GM19468 (cell line): ENCODE results near the gene DMP1.
A peak's percentile ranks its signal among the peaks of the same experiment; 100 is the strongest.

Experiments used
- ATAC-seq: cut with Tn5 transposase; IDR thresholded peaks from one replicate; pipeline ENCODE4 v1.9.1; 2021; ENCODE audit warnings: mild to moderate bottlenecking, moderate library complexity, moderate number of reproducible peaks; ENCODE audit not compliant: unreplicated experiment; ENCODE audit errors: extremely low read depth

Gene DMP1

GRCh38 chr4:87649980-87650379 is at the start of gene DMP1:
TSS of gene DMP1 (plus strand) at chr4:87650280. CDS start at chr4:87656493, 6,213 bp downstream.
- no peak for ATAC-seq

GRCh38 chr4:87601361-87601760 is 48.7 kb upstream of the DMP1 start:
- ATAC-seq = no peak

- ATAC-seq = no peak
These were observed 41.9 kb upstream of the DMP1 start, which contains the start of gene DSPP for GRCh38 chr4:87608229-87608628. TSS of gene DSPP (plus strand) at chr4:87608529. CDS start at chr4:87610909, 2,380 bp downstream.

GRCh38 chr4:87614292-87614890 is 35.7 kb upstream of the DMP1 start:
- ATAC-seq = no peak

- ATAC-seq = no peak
These were observed 33.8 kb upstream of the DMP1 start for GRCh38 chr4:87616268-87616667.

GRCh38 chr4:87620086-87620485 is 30.0 kb upstream of the DMP1 start:
- no peak for ATAC-seq

- no peak for ATAC-seq
These were observed 29.6 kb upstream of the DMP1 start for GRCh38 chr4:87620491-87620890.

GRCh38 chr4:87622303-87622702 is 27.8 kb upstream of the DMP1 start:
- no peak for ATAC-seq

- ATAC-seq = peak; percentile 39
These were observed 25.4 kb upstream of the DMP1 start for GRCh38 chr4:87624698-87625097.

GRCh38 chr4:87631668-87632067 is 18.4 kb upstream of the DMP1 start:
- no peak for ATAC-seq

- no peak for ATAC-seq
These were observed 17.6 kb upstream of the DMP1 start for GRCh38 chr4:87632469-87632868.

GRCh38 chr4:87633243-87633642 is 16.8 kb upstream of the DMP1 start:
- ATAC-seq = no peak

GRCh38 chr4:87644286-87644685 is 5.8 kb upstream of the DMP1 start:
- no peak for ATAC-seq

GRCh38 chr4:87650938-87651337 is 858 bp downstream of the DMP1 start:
- no peak for ATAC-seq

- no peak for ATAC-seq
These were observed 1.9 kb downstream of the DMP1 start for GRCh38 chr4:87651941-87652340.

GRCh38 chr4:87654487-87655044 is 4.5 kb downstream of the DMP1 start:
- ATAC-seq = no peak

GRCh38 chr4:87657525-87657924 is 7.4 kb downstream of the DMP1 start:
- no peak for ATAC-seq

GRCh38 chr4:87659247-87659931 is 9.3 kb downstream of the DMP1 start:
- no peak for ATAC-seq

- ATAC-seq = no peak
These were observed 12.8 kb downstream of the DMP1 start for GRCh38 chr4:87662871-87663270.

- ATAC-seq = no peak
These were observed 19.3 kb downstream of the DMP1 start for GRCh38 chr4:87669373-87669772.

- peak; percentile 79 for ATAC-seq
These were observed 27.7 kb downstream of the DMP1 start for GRCh38 chr4:87677731-87678130.
